ENCODE data around the gene FBXW7.

GRCh38 chr4:152357206-152357605, 178.7 kb downstream of the FBXW7 start:
- TF ChIP-seq POLR2AphosphoS5 (IDR thresholded peaks at IDR 0.05; ENCODE audit: low read depth, low read length) (no peak), EZH2phosphoT487 (IDR thresholded peaks at IDR 0.05; ENCODE audit: borderline replicate concordance, low read depth) (no peak), PBX3 (IDR thresholded peaks at IDR 0.05) (no peak)
